Tibial artery (tissue), 4 donors: Measurements from ENCODE around the gene CPLX3.

Experiments used
- DNase-seq, 2 donors: peaks; one replicate each; pipeline ENCODE4 v3.0.0-alpha.2; 2019
- H3K27ac ChIP-seq, 2 donors: fragments of 200-600 bp; sonication (generic) in 1 of 2; 1 replicate in 1 of 2; 2 replicates in 1 of 2; pipeline ENCODE4 v1.5.1; 2018 to 2019; ENCODE audit warnings: mild to moderate bottlenecking in 1 of 2
- H3K27me3 ChIP-seq, 2 donors: fragments of 200-600 bp; sonication (generic) in 1 of 2; one replicate each; pipeline versions ENCODE4 v1.5.1 to v1.6.0; 2016 to 2019
- H3K36me3 ChIP-seq, 3 donors: fragments of 200-600 bp; sonication (generic) in 2 of 3; one replicate each; pipeline ENCODE4 v1.5.1; 2016 to 2019; ENCODE audit warnings: mild to moderate bottlenecking in 2 of 3
- H3K4me1 ChIP-seq, 4 donors: fragments of 200-600 bp; sonication (generic) in 2 of 4; 1 replicate in 3 of 4; 2 replicates in 1 of 4; pipeline ENCODE4 v1.5.1; 2016 to 2019
- H3K4me3 ChIP-seq, 2 donors: fragments of 200-600 bp; sonication (generic) in 1 of 2; 1 replicate in 1 of 2; 2 replicates in 1 of 2; pipeline ENCODE4 v1.5.1; 2018 to 2019; ENCODE audit warnings: mild to moderate bottlenecking in 2 of 2
- H3K9me3 ChIP-seq, 3 donors: fragments of 200-600 bp; sonication (generic) in 1 of 3; one replicate each; pipeline ENCODE4 v1.5.1; 2016 to 2019
- intact Hi-C: fragments of 100-400 bp; cut with DNase I; formaldehyde crosslinking; loops from one replicate; pipeline ENCODE4 v1.15.0; 2023; ENCODE audit warnings: low total_unique reads
- TF ChIP-seq, protein P1 (sequence below), 2 experiments: fragments of 200-600 bp in 1 of 2; fragments of 450-650 bp in 1 of 2; IDR thresholded peaks; one replicate each; pipeline ENCODE4 v1.5.1; 2017 to 2019; ENCODE audit warnings: antibody characterized with exemption in 2 of 2, mild to moderate bottlenecking in 1 of 2, moderate library complexity in 1 of 2

Gene CPLX3

DNA sequence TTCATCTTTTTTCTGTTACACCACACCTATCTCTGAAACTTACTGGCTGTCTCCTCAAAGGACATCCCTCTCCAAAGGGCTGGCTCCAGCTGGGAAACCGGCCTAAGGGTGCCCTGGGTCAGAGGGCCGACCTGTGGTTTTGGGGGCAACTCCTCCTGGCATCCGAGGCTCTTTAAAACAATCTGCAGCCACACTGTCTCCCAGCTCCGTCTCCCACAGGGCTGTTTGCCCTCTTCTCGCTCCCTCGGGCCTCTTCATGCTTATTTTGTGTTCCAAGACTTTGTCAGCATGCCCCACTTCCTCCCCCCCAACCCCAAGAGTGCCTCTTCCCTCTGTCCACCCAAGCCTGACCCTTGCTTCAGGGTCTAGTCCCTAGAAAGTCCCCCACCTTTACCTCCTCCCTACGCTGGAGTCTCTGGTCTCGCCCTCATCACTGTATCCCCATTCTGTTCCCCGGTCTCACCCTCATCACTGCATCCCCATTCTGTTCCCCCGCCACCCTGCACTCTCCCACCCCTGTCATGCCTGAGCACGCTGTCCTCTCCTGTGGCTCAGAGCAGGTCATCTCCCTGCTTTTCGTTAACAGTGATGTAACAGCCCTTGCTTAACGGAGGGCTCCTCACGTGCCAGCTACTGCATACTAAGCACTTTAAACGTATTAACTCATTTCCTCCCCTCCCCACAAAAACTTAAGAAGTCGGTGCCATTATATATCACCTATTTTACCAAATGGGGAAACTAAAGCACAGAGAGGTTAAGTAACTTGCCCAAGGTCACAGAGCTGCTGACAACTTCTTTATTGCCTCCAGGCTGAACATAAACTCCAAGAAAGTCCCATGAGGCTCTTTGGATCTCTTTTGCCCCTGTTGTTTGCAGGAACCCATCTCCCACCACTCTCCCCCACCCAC, 45.6 kb upstream of the CPLX3 start:
- intact Hi-C loops, result loop anchor here (5.0 to 10.0 kb wide), 3 partner anchors 127 to 424 kb away; partner anchors contain the start of genes C15orf39 and FAM219B
- Histone ChIP-seq H3K27ac (no peak overlapping the region), H3K9me3 (no peaks in the 10 kb centered on the region), H3K4me3 (peak overlapping the region in 1 of 2 donors; percentile 89), H3K27me3 (no peaks in the 10 kb centered on the region), H3K4me1 (peaks cover 0 to 54% (median 39%) of the 10 kb centered on the region in 4 donors), H3K36me3 (no peaks in the 10 kb centered on the region)
- TF ChIP-seq, protein P1, sequence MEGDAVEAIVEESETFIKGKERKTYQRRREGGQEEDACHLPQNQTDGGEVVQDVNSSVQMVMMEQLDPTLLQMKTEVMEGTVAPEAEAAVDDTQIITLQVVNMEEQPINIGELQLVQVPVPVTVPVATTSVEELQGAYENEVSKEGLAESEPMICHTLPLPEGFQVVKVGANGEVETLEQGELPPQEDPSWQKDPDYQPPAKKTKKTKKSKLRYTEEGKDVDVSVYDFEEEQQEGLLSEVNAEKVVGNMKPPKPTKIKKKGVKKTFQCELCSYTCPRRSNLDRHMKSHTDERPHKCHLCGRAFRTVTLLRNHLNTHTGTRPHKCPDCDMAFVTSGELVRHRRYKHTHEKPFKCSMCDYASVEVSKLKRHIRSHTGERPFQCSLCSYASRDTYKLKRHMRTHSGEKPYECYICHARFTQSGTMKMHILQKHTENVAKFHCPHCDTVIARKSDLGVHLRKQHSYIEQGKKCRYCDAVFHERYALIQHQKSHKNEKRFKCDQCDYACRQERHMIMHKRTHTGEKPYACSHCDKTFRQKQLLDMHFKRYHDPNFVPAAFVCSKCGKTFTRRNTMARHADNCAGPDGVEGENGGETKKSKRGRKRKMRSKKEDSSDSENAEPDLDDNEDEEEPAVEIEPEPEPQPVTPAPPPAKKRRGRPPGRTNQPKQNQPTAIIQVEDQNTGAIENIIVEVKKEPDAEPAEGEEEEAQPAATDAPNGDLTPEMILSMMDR (IDR thresholded peaks at IDR 0.05), result no peak
- DNase-seq, result no peak

DNA sequence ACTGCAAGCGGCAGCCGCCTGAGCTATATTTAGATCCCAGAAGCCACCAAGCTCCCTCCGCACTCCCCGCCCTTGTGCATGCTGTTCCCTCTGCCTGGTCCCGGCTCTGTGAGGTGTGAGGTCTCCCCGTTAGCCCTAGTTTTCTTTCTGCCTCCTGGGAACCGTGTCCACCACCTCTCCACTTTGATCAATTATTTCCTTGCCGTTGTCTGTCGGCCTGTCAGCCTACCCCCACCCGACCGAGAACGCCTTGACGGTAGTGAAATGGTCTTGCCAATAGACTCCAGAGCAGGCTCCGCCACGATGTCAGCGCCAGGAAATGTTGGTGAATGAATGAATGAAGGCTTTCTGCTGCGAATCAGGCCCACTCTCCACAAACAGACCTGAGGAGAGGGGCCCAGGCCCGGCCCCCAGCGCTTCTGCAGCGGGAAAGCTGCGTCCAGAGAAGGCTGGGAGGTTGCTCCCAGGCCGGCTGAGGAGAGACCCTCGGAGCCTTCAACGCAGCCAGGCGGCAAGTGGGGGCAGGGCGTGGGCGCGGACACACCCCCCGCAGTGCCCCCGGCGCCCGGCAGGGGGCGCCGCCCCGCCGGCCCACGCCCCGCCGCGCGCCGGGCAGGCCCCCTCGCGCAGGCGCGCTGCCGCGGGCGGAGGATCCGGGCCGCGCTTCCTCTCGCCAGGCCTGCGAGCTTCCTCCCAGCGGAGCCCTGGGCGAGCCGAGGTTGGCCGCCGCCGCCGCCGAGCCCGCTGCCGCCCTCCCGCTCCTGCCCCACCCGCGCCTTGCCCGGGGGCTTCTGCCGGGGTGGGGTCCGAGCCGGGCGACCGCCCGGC, 44.8 kb upstream of the CPLX3 start, which contains the start of gene CSK:
CSK (plus strand) TSS at position 650 of the 828 bp plus-strand sequence. CDS start 16,218 bp downstream, outside the sequence.
- Histone ChIP-seq H3K4me1 (peaks cover 0 to 62% (median 46%) of the 10 kb centered on the region in 4 donors), H3K27me3 (no peaks in the 10 kb centered on the region), H3K9me3 (no peaks in the 10 kb centered on the region), H3K4me3 (peak within 1 kb of the TSS; percentile 83 to 89), H3K36me3 (no peaks in the 10 kb centered on the region), H3K27ac (peak within 1 kb of the TSS; percentile 74 to 79)
- peak; percentile 58 to 82 for DNase-seq
- intact Hi-C loops, result loop anchor here (5.0 to 10.0 kb wide), 3 partner anchors 126 to 423 kb away; partner anchors contain the start of genes C15orf39 and FAM219B
- TF ChIP-seq, protein P1 (IDR thresholded peaks at IDR 0.05), result peak; percentile 49 to 87

DNA sequence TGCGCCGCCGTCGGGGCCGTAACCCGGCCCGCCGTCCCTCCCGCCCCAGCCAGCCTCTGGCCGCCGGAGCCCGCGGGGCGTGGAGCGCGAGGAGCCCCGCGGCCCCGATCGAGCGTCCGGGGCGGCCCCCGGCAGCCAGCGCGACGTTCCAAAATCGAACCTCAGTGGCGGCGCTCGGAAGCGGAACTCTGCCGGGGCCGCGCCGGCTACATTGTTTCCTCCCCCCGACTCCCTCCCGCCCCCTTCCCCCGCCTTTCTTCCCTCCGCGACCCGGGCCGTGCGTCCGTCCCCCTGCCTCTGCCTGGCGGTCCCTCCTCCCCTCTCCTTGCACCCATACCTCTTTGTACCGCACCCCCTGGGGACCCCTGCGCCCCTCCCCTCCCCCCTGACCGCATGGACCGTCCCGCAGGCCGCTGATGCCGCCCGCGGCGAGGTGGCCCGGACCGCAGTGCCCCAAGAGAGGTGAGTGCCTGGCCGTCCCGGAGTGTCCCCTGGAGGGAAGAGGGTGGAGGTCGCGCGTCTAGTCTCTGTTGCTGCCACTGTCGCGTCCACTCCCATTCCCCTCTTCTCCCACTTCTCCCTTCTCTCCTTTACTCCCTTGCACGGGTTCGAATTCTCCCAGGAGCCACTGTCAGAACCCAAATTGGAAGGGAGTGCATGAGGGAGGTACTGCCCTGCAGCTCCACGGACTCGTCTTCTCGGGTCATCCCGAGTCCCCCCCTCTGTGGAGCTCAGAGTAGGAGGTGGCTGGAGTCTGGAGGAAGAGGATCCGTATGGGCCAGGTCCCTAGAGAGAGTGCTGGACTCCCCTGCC, 44.0 kb upstream of the CPLX3 start:
- DNase-seq, result peak in 1 of 2 donors; percentile 72
- H3K9me3 ChIP-seq, result no peaks in the 10 kb centered on the region
- H3K4me1 ChIP-seq, result peaks cover 4 to 64% (median 53%) of the 10 kb centered on the region in 4 donors
- intact Hi-C loops, result loop anchor here (5.0 to 10.0 kb wide), 3 partner anchors 125 to 422 kb away; partner anchors contain the start of genes C15orf39 and FAM219B
- peak overlapping the region; percentile 83 to 89 for H3K4me3 ChIP-seq
- no peaks in the 10 kb centered on the region for H3K27me3 ChIP-seq
- TF ChIP-seq, protein P1 (IDR thresholded peaks at IDR 0.05), result no peak
- no peaks in the 10 kb centered on the region for H3K36me3 ChIP-seq
- H3K27ac ChIP-seq, result peak overlapping the region; percentile 74 to 79

DNA sequence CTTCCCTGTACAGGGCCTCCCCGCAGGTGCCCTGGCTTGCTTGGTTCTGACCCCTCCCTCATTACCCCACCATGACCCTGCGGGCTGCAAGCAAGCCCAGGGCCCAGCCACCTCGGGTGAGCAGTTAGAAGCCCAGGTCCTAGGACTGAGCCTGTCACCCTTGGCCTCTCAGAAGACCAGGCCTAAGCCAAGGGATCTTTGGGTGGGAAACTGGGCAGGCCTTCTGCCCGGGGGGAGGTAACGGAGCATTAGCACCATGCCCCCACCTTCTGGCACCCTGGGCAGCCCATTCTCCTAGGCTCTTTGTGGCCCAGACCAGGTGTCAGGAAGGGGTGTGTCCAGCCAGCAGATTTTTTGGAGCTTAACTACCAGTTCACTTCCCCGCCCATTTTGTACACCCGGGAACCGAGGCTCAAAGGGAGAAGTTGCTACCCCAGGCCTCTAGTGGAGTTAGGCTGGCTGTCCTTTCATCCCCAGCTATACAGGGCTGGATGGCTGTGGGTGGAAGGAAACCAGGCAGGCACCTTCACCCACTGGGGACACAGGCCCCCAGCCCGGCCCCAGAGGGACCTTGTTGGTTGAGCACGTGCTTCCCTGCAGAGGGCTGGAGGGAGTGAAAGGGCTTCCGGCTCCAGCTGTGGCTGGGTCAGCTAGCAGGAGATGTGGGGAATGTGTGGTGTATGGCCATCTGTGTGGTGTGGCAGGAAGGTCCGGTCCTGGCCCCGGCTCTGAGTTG, 43.2 kb upstream of the CPLX3 start:
- Histone ChIP-seq H3K27ac (peak overlapping the region; percentile 74 to 79), H3K4me3 (peak overlapping the region; percentile 83 to 89), H3K4me1 (peaks cover 4 to 72% (median 57%) of the 10 kb centered on the region in 4 donors), H3K36me3 (no peaks in the 10 kb centered on the region), H3K27me3 (no peaks in the 10 kb centered on the region), H3K9me3 (no peaks in the 10 kb centered on the region)
- intact Hi-C loops, result loop anchor here (5.0 to 10.0 kb wide), 3 partner anchors 124 to 422 kb away; partner anchors contain the start of genes C15orf39 and FAM219B
- TF ChIP-seq, protein P1 (IDR thresholded peaks at IDR 0.05), result no peak
- DNase-seq, result no peak
